ENCODE data around the gene RSPO4. TPM values are rescaled to one million over a fixed set of nuclear protein-coding genes. Genes with fewer than 3 reads are reported as not detected.
"Not testable (repeated sequence)": the region's sequence is repeated elsewhere in the genome, so short reads cannot be mapped to it uniquely, and the experiment has no call there.

The RSPO4 gene
- total RNA-seq, 4 donors from 2014 or later = 0.30 to 0.66 (median 0.59) TPM; not detected in 1

GRCh38 chr20:1037039-1037438 is 34.9 kb upstream of the RSPO4 start:
- DNase-seq (ENCODE audit: low spot score in 2 of 2) = no peak
- Histone ChIP-seq H3K27ac (no peak overlapping the region), H3K4me3 (no peak overlapping the region), H3K4me1 (no peaks in the 10 kb centered on the region), H3K36me3 (no peaks in the 10 kb centered on the region), H3K27me3 (no peaks in the 10 kb centered on the region), H3K9me3 (no peaks in the 10 kb centered on the region)
- WGBS, 2 donors = 44 to 93% methylated on average over 2 of the region's 2 CpGs
- TF ChIP-seq CTCF (IDR thresholded peaks at IDR 0.05) = no peak
- no peak for TF ChIP-seq EP300 (IDR thresholded peaks at IDR 0.05)
- no peak for TF ChIP-seq POLR2A (IDR thresholded peaks at IDR 0.05)

- Histone ChIP-seq H3K9me3 (no peaks in the 10 kb centered on the region), H3K36me3 (no peaks in the 10 kb centered on the region), H3K27me3 (no peaks in the 10 kb centered on the region), H3K4me3 (no peak overlapping the region), H3K4me1 (no peaks in the 10 kb centered on the region), H3K27ac (no peak overlapping the region)
- DNase-seq (ENCODE audit: low spot score in 2 of 2) = no peak
- WGBS, 2 donors = 65 to 66% methylated on average over 3 of the region's 3 CpGs
- TF ChIP-seq CTCF (IDR thresholded peaks at IDR 0.05) = no peak
- TF ChIP-seq EP300 (IDR thresholded peaks at IDR 0.05) = no peak
- no peak for TF ChIP-seq POLR2A (IDR thresholded peaks at IDR 0.05)
Observed at GRCh38 chr20:1035466-1035865, 33.4 kb upstream of the RSPO4 start.

GRCh38 chr20:1034415-1034789 is 32.3 kb upstream of the RSPO4 start:
- DNase-seq (ENCODE audit: low spot score in 2 of 2) = no peak
- no peaks in the 10 kb centered on the region for H3K27me3 ChIP-seq
- peaks cover 0 to 7% (median 0%) of the 10 kb centered on the region in 3 donors for H3K36me3 ChIP-seq
- H3K27ac ChIP-seq = no peak overlapping the region
- TF ChIP-seq CTCF (IDR thresholded peaks at IDR 0.05) = no peak
- no peak for TF ChIP-seq POLR2A (IDR thresholded peaks at IDR 0.05)
- no peak for TF ChIP-seq EP300 (IDR thresholded peaks at IDR 0.05)
- no peaks in the 10 kb centered on the region for H3K4me1 ChIP-seq
- H3K4me3 ChIP-seq = no peak overlapping the region
- no peaks in the 10 kb centered on the region for H3K9me3 ChIP-seq
- 59 to 81% methylated on average over 4 of the region's 4 CpGs for WGBS, 2 donors

GRCh38 chr20:1033751-1034414 is 31.8 kb upstream of the RSPO4 start:
- Histone ChIP-seq H3K4me3 (no peak overlapping the region), H3K36me3 (peaks cover 0 to 7% (median 0%) of the 10 kb centered on the region in 3 donors), H3K27ac (no peak overlapping the region), H3K9me3 (no peaks in the 10 kb centered on the region), H3K4me1 (no peaks in the 10 kb centered on the region), H3K27me3 (no peaks in the 10 kb centered on the region)
- 72 to 87% methylated on average over 6 of the region's 6 CpGs for WGBS, 2 donors
- TF ChIP-seq EP300 (IDR thresholded peaks at IDR 0.05) (no peak), POLR2A (IDR thresholded peaks at IDR 0.05) (no peak), CTCF (IDR thresholded peaks at IDR 0.05) (no peak)
- DNase-seq (ENCODE audit: low spot score in 2 of 2) = no peak

- TF ChIP-seq EP300 (IDR thresholded peaks at IDR 0.05) (no peak), POLR2A (IDR thresholded peaks at IDR 0.05) (no peak), CTCF (IDR thresholded peaks at IDR 0.05) (no peak)
- Histone ChIP-seq H3K4me1 (no peaks in the 10 kb centered on the region), H3K4me3 (no peak overlapping the region), H3K27me3 (no peaks in the 10 kb centered on the region), H3K27ac (no peak overlapping the region), H3K36me3 (peaks cover 0 to 7% (median 0%) of the 10 kb centered on the region in 3 donors), H3K9me3 (no peaks in the 10 kb centered on the region)
- WGBS, 2 donors = 84 to 87% methylated on average over 7 of the region's 7 CpGs
- DNase-seq (ENCODE audit: low spot score in 2 of 2) = no peak
Observed at GRCh38 chr20:1029980-1030379, 27.9 kb upstream of the RSPO4 start.

- not testable (repeated sequence) for H3K9me3 ChIP-seq; H3K27ac ChIP-seq; DNase-seq (ENCODE audit: low spot score in 2 of 2); H3K4me3 ChIP-seq; H3K36me3 ChIP-seq; H3K27me3 ChIP-seq; H3K4me1 ChIP-seq
- WGBS, 2 donors = 75 to 82% methylated on average over 2 of the region's 2 CpGs
Observed at GRCh38 chr20:1026214-1026613, 24.1 kb upstream of the RSPO4 start.
